Astrocyte (in vitro differentiated cells and primary cell): ENCODE data around the gene CLDN4. TPM values are rescaled to one million over a fixed set of nuclear protein-coding genes. Genes with fewer than 3 reads are reported as not detected.

Experiments used
- DNase-seq: peaks from one replicate; pipeline ENCODE4 v3.0.0-alpha.2; 2010; ENCODE audit warnings: low read depth
- FAIRE-seq: peaks from 2 replicates; lab custom pipeline; 2011; peaks lifted over from hg19 to GRCh38; lab: Jason Lieb, UNC
- H2AFZ ChIP-seq: 2 replicates; pipeline ENCODE4 v1.6.0; 2012; ENCODE audit warnings: low read depth, low read length, inconsistent platforms
- H3K27ac ChIP-seq: 2 replicates; pipeline ENCODE4 v1.5.1; 2011; ENCODE audit warnings: low read depth, low read length, inconsistent platforms
- H3K27me3 ChIP-seq: 2 replicates; pipeline ENCODE4 v1.6.0; 2011; ENCODE audit warnings: low read length, inconsistent platforms; ENCODE audit not compliant: insufficient read depth
- H3K36me3 ChIP-seq: 2 replicates; pipeline ENCODE4 v1.5.1; 2011; ENCODE audit warnings: low read length, inconsistent platforms; ENCODE audit not compliant: insufficient read depth
- H3K4me1 ChIP-seq: 2 replicates; pipeline ENCODE4 v1.5.1; 2011; ENCODE audit warnings: low read length, inconsistent platforms; ENCODE audit not compliant: insufficient read depth
- H3K4me2 ChIP-seq: 2 replicates; pipeline ENCODE4 v1.6.0; 2012; ENCODE audit warnings: low read length, inconsistent platforms
- H3K4me3 ChIP-seq: 2 replicates; pipeline ENCODE4 v1.5.1; 2011; ENCODE audit warnings: low read depth, mild to moderate bottlenecking, low read length, inconsistent platforms; ENCODE audit not compliant: insufficient read depth
- H3K79me2 ChIP-seq: 2 replicates; pipeline ENCODE4 v1.6.0; 2012; ENCODE audit warnings: mild to moderate bottlenecking, low read length, inconsistent platforms; ENCODE audit not compliant: insufficient read depth
- H3K9ac ChIP-seq: 2 replicates; pipeline ENCODE4 v1.6.0; 2012; ENCODE audit warnings: mild to moderate bottlenecking, low read length, inconsistent platforms
- H3K9me3 ChIP-seq: 2 replicates; pipeline ENCODE4 v1.5.1; 2012; ENCODE audit warnings: low read depth, mild to moderate bottlenecking, low read length, inconsistent platforms; ENCODE audit not compliant: insufficient read depth
- H4K20me1 ChIP-seq: 2 replicates; pipeline ENCODE4 v1.6.0; 2012; ENCODE audit warnings: low read length, inconsistent platforms; ENCODE audit not compliant: insufficient read depth
- H3K27ac Mint-ChIP-seq: one replicate; pipeline ENCODE4 v1.8.0; 2021; ENCODE audit warnings: mild to moderate bottlenecking, mixed read lengths; ENCODE audit not compliant: unreplicated experiment
- H3K27me3 Mint-ChIP-seq: one replicate; pipeline ENCODE4 v1.8.0; 2021; ENCODE audit warnings: low read depth, mixed read lengths; ENCODE audit not compliant: unreplicated experiment
- H3K36me3 Mint-ChIP-seq: one replicate; pipeline ENCODE4 v1.8.0; 2021; ENCODE audit warnings: low read depth, mixed read lengths; ENCODE audit not compliant: unreplicated experiment
- H3K4me1 Mint-ChIP-seq: one replicate; pipeline ENCODE4 v1.8.0; 2021; ENCODE audit warnings: low read depth, mixed read lengths; ENCODE audit not compliant: unreplicated experiment
- H3K4me3 Mint-ChIP-seq: one replicate; pipeline ENCODE4 v1.8.0; 2021; ENCODE audit warnings: mild to moderate bottlenecking, moderate library complexity, mixed read lengths; ENCODE audit not compliant: unreplicated experiment
- H3K9me3 Mint-ChIP-seq: one replicate; pipeline ENCODE4 v1.8.0; 2021; ENCODE audit warnings: mild to moderate bottlenecking, mixed read lengths; ENCODE audit not compliant: unreplicated experiment
- CTCF ChIP-seq: IDR thresholded peaks from 2 replicates; pipeline ENCODE4 v1.5.1; 2011; ENCODE audit warnings: low read depth, mild to moderate bottlenecking, inconsistent platforms, low read length, moderate library complexity; ENCODE audit not compliant: insufficient read depth
- EZH2 ChIP-seq: IDR thresholded peaks from 2 replicates; pipeline ENCODE4 v1.6.1; 2012; ENCODE audit warnings: mild to moderate bottlenecking, low read length, inconsistent platforms; ENCODE audit not compliant: insufficient read depth
- total RNA-seq: library from RNA; stranded (reverse); gene quantifications from 2 replicates; pipeline ENCODE4 v1.2.1, GENCODE V29; 2021

The CLDN4 gene
- total RNA-seq, 1 donor from 2014 or later: 32.5 TPM

GRCh38 chr7:73850781-73851207 is 20.0 kb downstream of the CLDN4 start:
- no peak overlapping the region for H3K4me3 Mint-ChIP-seq

GRCh38 chr7:73851410-73852338 is 20.9 kb downstream of the CLDN4 start:
- H3K4me2 ChIP-seq: peak overlapping the region; percentile 74
- no peaks in the 10 kb centered on the region for H3K9me3 ChIP-seq
- H3K9ac ChIP-seq: peak overlapping the region; percentile 84
- H3K27ac ChIP-seq: peak overlapping the region; percentile 98
- Mint-ChIP-seq H3K27me3 (peaks cover 2% of the 10 kb centered on the region), H3K27ac (peak overlapping the region; percentile 98), H3K4me1 (peaks cover 33% of the 10 kb centered on the region), H3K4me3 (no peak overlapping the region), H3K9me3 (no peaks in the 10 kb centered on the region), H3K36me3 (no peaks in the 10 kb centered on the region)
- H2AFZ ChIP-seq: no peak overlapping the region
- H4K20me1 ChIP-seq: no peaks in the 10 kb centered on the region
- TF ChIP-seq CTCF: no peak
- TF ChIP-seq EZH2: no peak
- H3K4me3 ChIP-seq: peak overlapping the region; percentile 8
- FAIRE-seq: peak; percentile 99
- DNase-seq: peak; percentile 98
- H3K27me3 ChIP-seq: no peaks in the 10 kb centered on the region
- H3K79me2 ChIP-seq: no peaks in the 10 kb centered on the region
- no peaks in the 10 kb centered on the region for H3K36me3 ChIP-seq
- H3K4me1 ChIP-seq: peaks cover 25% of the 10 kb centered on the region

More at GRCh38 chr7:73850781-73851207, 20.0 kb downstream of the CLDN4 start:
- Histone ChIP-seq H3K27ac (peak overlapping the region; percentile 98), H3K27me3 (no peaks in the 10 kb centered on the region), H3K4me2 (peak overlapping the region; percentile 74), H3K9ac (peak overlapping the region; percentile 84), H3K9me3 (no peaks in the 10 kb centered on the region), H4K20me1 (no peaks in the 10 kb centered on the region), H3K4me3 (peak overlapping the region; percentile 8), H3K36me3 (no peaks in the 10 kb centered on the region), H3K79me2 (no peaks in the 10 kb centered on the region), H3K4me1 (peaks cover 25% of the 10 kb centered on the region), H2AFZ (no peak overlapping the region)
- peak; percentile 99 for DNase-seq
- TF ChIP-seq EZH2: no peak
- no peak for TF ChIP-seq CTCF
- Mint-ChIP-seq H3K9me3 (peaks cover 2% of the 10 kb centered on the region), H3K27ac (peak overlapping the region; percentile 98), H3K36me3 (no peaks in the 10 kb centered on the region), H3K4me1 (peaks cover 37% of the 10 kb centered on the region), H3K27me3 (no peaks in the 10 kb centered on the region)
- peak; percentile 90 for FAIRE-seq
